Measurements from ENCODE around the gene SIGLEC8.
"Not testable (repeated sequence)": the region's sequence is repeated elsewhere in the genome, so short reads cannot be mapped to it uniquely, and the experiment has no call there.

The SIGLEC8 gene

GRCh38 chr19:51441410-51442390 is 16.6 kb downstream of the SIGLEC8 start:
- DNase-seq: peak; percentile 85

- DNase-seq: no peak
Measured at GRCh38 chr19:51440846-51441409, 17.3 kb downstream of the SIGLEC8 start.

- no peak for DNase-seq
Measured at GRCh38 chr19:51440052-51440451, 18.2 kb downstream of the SIGLEC8 start.

GRCh38 chr19:51439021-51439465 is 19.2 kb downstream of the SIGLEC8 start:
- DNase-seq: peak; percentile 60

GRCh38 chr19:51434456-51434855 is 23.8 kb downstream of the SIGLEC8 start:
- no peak for DNase-seq

GRCh38 chr19:51433043-51433442 is 25.2 kb downstream of the SIGLEC8 start:
- DNase-seq: no peak

- DNase-seq: no peak
Measured at GRCh38 chr19:51431124-51431523, 27.1 kb downstream of the SIGLEC8 start.

- DNase-seq: no peak
Measured at GRCh38 chr19:51430221-51430620, 28.0 kb downstream of the SIGLEC8 start.

GRCh38 chr19:51427201-51427600 is 31.1 kb downstream of the SIGLEC8 start:
- DNase-seq: no peak

GRCh38 chr19:51422053-51422448 is 36.2 kb downstream of the SIGLEC8 start:
- peak; percentile 83 for DNase-seq

- no peak for DNase-seq
Measured at GRCh38 chr19:51421229-51422052, 36.8 kb downstream of the SIGLEC8 start.

- DNase-seq: not testable (repeated sequence)
Measured at GRCh38 chr19:51420511-51420910, 37.7 kb downstream of the SIGLEC8 start.

GRCh38 chr19:51418707-51419106 is 39.5 kb downstream of the SIGLEC8 start:
- no peak for DNase-seq

- DNase-seq: no peak
Measured at GRCh38 chr19:51417810-51418157, 40.5 kb downstream of the SIGLEC8 start.

- DNase-seq: peak; percentile 15
Measured at GRCh38 chr19:51417107-51417809, 41.0 kb downstream of the SIGLEC8 start, which contains the start of gene SIGLEC10. Gene SIGLEC10 (minus strand): TSS chr19:51417642. CDS start chr19:51417581, 61 bp downstream.

- DNase-seq: not testable (repeated sequence)
Measured at GRCh38 chr19:51416422-51416821, 41.8 kb downstream of the SIGLEC8 start.

GRCh38 chr19:51415187-51415586 is 43.1 kb downstream of the SIGLEC8 start:
- no peak for DNase-seq

GRCh38 chr19:51410950-51411748 is 47.1 kb downstream of the SIGLEC8 start:
- no peak for DNase-seq

- peak; percentile 52 for DNase-seq
Measured at GRCh38 chr19:51407511-51408131, 50.6 kb downstream of the SIGLEC8 start.

- DNase-seq: no peak
Measured at GRCh38 chr19:51402117-51402516, 56.1 kb downstream of the SIGLEC8 start.
